ENCODE measurements around the gene PFKFB2.

GRCh38 chr1:207049974-207050391, 3.1 kb upstream of the PFKFB2 start:
- TF ChIP-seq, protein P1, sequence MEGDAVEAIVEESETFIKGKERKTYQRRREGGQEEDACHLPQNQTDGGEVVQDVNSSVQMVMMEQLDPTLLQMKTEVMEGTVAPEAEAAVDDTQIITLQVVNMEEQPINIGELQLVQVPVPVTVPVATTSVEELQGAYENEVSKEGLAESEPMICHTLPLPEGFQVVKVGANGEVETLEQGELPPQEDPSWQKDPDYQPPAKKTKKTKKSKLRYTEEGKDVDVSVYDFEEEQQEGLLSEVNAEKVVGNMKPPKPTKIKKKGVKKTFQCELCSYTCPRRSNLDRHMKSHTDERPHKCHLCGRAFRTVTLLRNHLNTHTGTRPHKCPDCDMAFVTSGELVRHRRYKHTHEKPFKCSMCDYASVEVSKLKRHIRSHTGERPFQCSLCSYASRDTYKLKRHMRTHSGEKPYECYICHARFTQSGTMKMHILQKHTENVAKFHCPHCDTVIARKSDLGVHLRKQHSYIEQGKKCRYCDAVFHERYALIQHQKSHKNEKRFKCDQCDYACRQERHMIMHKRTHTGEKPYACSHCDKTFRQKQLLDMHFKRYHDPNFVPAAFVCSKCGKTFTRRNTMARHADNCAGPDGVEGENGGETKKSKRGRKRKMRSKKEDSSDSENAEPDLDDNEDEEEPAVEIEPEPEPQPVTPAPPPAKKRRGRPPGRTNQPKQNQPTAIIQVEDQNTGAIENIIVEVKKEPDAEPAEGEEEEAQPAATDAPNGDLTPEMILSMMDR (IDR thresholded peaks at IDR 0.05) = peak; percentile 60 to 89 (median 82)
- TF ChIP-seq POLR2AphosphoS5 (IDR thresholded peaks at IDR 0.05) (peak; percentile 29), POLR2A (IDR thresholded peaks at IDR 0.05) (no peak)
